GM12891 (cell line): Measurements from ENCODE around the gene FARP2.
"Not testable (repeated sequence)": the region's sequence is repeated elsewhere in the genome, so short reads cannot be mapped to it uniquely, and the experiment has no call there.

Experiments
- POLR2A ChIP-seq: IDR thresholded peaks from 2 replicates; pipeline ENCODE4 v1.6.1; 2011; ENCODE audit warnings: low read depth, low read length, control low read depth
- TAF1 ChIP-seq: IDR thresholded peaks from 2 replicates; pipeline ENCODE4 v1.6.1; 2011; ENCODE audit warnings: low read depth, low read length, control low read depth

GRCh38 chr2:241423489-241423888 is 67.4 kb downstream of the FARP2 start:
- not testable (repeated sequence) for TF ChIP-seq TAF1, POLR2A
